ENCODE data around the gene ANKRD2.
"Not testable (repeated sequence)": the region's sequence is repeated elsewhere in the genome, so short reads cannot be mapped to it uniquely, and the experiment has no call there.

The ANKRD2 gene

GRCh38 chr10:97547271-97547600, 25.3 kb upstream of the ANKRD2 start:
- no peak for DNase-seq

GRCh38 chr10:97547962-97548361, 24.6 kb upstream of the ANKRD2 start:
- no peak for DNase-seq

GRCh38 chr10:97548828-97549455, 23.6 kb upstream of the ANKRD2 start:
- DNase-seq = no peak

DNA sequence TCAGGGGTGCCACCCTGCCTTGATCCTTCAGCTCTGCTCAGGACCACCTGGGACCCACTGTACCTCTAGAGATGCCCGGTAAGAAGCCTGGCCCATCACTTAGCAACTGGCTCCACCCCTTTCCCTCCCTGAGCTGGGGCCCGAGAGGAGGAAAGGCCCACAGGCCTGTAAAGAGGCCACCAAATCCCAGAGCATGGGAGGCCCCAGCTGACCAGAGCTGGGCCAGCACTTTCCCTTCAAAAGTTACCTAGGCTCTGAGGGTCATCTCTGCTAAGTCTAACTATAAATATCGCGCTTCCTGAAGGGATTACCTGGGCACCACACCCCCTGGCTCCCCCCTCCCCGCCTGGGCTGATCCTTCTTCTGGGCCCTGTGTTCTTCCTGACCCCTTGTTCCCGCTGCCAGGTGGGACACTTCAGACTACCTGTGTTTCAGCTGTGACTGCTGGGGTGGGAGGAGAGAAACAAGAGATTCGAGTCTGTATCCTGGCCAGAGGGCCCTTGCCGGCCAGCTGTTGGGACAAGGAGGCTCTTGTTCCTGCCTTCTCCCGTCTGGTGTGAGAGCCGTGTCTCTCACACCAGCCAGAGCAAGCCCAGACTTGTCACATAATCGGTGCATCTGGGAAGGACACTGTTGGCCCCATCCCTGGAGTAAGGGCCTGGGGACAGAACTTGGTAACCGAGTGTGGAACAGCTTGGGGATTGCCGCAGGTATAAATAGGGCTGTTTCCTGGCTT, 22.8 kb upstream of the ANKRD2 start:
- DNase-seq = no peak

DNA sequence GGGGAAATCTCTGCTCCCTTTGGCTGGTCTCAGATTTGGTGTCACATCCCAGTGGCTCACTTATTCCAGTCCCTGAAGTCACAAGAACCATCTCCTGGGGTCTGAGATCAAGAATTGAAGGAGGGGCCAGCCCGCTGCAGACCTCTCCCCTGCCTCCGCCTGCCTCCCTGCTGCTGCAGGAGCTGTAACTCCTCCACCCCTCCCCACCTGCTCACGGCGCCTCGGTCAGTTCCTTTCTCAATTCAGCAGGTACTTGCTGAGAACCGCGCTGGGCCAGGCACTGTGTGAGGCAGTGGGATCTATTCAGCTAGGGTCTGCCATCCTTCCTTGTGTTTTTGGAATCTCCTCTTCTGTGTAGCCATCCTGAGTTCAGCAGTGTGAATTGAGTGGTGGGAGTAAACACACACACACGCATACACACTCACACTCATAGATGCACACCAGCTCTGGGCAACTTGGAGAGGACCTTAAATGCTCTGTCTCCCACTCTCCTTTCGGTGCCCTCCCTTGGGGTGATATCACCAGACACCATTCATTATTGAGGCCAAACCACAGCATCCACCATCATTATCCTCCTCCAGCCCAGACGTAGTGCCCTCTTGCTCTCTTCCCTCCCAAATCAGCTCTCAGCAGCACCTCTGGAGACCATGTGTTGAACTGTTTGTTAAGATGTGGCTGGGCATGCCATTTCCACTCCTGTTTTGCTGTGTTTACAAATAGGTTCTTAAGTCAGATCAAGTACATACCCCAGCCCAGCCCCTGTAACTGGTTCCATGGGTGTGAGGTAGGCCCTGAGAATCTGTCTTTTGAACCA, 22.0 kb upstream of the ANKRD2 start:
- no peak for DNase-seq

- no peak for DNase-seq
These were observed 21.3 kb upstream of the ANKRD2 start for GRCh38 chr10:97551271-97551670.

- peak; percentile 9 for DNase-seq
These were observed 19.0 kb upstream of the ANKRD2 start for GRCh38 chr10:97553575-97554031.

DNA sequence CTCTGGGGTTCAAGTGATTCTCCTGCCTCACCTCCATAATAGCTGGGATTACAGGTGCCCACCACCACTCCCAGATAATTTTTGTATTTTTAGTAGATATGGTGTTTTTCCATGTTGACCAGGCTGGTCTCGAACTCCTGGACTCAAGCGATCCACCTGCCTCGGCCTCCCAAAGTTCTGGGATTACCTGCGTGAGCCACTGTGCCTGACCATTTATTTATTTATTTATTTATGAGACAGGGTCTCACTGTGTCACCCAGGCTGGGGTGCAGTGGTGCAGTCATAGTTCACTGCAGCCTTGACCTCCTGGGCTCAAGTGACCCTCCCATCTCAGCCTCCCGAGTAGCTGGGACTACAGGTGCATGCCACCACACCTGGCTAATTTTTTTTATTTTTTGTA, 18.2 kb upstream of the ANKRD2 start:
- DNase-seq = not testable (repeated sequence)

GRCh38 chr10:97555541-97555940, 17.0 kb upstream of the ANKRD2 start:
- not testable (repeated sequence) for DNase-seq

DNA sequence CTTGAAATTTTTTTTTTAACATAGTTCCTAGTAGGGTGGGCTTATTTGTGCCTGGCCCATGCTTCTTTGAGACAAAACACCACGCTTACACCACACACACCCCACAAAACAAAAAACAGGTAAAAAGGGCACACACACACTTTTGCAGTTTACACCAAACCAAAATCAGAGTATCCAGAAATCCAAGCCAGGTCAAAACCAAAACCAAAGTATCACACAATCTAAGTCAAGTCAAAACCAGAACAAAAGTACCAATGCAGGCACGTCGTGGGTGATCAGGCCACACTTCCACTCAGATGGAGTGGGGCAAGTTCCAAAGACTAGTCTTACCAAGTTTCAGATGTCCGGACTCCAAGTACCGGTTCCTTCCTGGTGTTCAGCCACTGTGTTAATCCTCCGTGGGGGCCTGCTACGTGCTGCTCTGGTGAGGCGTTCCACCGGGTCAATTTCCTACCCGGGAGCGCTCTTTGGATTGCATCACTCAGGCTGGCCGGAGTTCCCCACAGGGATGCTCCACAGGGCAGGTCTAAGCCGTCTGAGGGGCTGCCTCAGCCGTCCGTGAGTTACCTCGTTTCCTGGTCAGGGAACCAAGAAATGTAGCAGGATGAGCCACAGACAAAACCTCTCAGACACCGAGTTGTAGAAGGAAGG, 11.7 kb upstream of the ANKRD2 start:
- DNase-seq = not testable (repeated sequence)

DNA sequence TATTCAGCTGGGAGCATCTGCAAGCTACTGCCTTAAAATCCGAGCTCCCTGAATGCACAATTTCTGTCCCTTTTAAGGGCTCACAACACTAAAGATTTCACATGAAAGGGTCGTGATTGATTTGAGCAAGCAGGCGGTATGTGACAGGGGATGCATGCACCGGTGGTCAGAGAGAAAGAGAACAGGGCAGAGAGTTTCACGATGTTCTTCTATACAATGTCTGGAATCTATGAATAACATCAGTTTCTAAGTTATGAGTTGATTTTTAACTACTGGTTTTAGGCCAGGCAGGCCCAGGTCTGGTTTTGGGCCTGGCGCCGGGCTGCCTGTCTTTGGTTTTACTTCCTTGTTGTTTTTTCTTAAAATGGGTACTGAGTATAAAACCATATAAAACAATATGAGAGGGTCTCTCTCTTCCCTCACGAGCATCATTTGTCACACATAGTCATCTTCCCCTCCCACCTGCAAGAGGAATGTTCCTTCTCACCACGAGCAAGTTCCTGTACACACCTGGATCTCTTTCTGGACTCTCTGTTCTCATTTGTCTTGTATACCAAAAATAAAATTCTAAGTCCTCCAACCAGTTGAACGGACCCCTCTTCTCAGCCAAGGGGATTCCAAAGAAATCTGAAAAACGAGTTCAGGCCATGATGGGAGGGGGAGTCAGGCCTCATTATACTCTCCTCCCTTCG, 11.0 kb upstream of the ANKRD2 start:
- DNase-seq = not testable (repeated sequence)

DNA sequence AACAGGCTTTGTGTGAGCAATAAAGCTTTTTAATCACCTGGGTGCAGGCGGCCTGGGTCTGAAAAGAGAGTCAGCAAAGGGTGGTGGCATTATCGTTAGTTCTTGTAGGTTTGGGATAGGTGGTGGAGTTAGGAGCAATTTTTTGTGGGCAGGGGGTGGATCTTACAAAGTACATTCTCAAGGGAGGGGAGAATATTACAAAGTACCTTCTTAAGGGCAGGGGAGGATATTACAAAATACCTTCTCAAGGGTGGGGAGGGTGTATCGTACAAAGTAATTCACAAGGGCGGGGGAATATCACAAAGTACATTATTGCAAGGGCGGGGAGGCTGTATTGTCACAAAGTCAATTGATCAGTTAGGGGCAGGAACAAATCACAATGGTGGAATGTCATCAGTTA, 10.2 kb upstream of the ANKRD2 start:
- not testable (repeated sequence) for DNase-seq

GRCh38 chr10:97563337-97563736, 9.2 kb upstream of the ANKRD2 start:
- no peak for DNase-seq

- DNase-seq = no peak
These were observed 7.8 kb upstream of the ANKRD2 start for GRCh38 chr10:97564776-97565175.

DNA sequence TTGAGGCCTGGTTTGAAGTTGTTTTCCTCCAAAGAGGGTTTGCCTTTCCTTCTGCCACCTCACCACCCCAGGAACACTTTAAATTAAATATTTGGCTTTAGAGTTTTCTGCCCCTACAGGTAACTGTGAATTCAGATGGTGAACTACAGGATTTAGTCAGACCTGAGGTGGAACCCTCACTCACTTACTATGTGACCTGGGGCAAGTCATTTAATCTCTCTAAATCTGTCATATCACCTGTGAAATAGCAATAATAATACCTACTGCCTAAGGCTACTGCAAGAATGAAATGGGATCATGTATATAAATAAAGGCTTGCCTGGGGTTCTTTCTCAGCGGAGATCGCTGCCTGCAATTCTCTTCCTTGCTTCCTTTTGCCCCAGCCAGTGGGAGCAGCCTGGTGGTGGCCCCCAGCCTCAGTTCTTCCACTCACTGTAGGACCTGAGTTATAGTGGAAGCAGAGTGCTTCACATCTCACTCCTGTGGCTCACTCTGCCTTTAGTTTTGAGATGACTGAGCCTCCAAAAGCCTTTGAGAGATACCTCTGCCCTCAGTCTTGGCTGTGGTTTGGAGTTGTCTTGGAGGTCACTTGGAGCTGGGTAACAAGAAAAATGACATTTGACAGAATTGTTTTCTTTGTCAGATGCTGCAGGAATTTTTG, 6.1 kb upstream of the ANKRD2 start:
- DNase-seq = no peak

DNA sequence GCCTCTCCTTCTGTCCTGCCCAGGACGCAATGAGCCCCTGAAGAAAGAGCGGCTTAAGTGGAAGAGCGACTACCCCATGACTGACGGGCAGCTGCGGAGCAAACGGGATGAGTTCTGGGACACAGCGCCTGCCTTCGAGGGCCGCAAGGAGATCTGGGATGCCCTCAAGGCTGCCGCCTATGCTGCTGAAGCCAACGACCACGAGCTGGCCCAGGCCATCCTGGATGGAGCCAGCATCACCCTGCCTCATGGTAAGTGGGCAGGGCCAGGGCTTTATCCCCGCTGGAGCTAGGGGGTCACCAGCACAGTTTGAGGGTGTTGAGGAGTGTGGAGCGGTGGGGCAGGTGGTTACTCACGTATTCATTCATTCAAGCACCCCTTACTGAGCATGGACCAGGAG, 4.7 kb upstream of the ANKRD2 start:
- DNase-seq = no peak

GRCh38 chr10:97570146-97570788, 2.3 kb upstream of the ANKRD2 start:
- DNase-seq = no peak

- no peak for DNase-seq
These were observed 1.6 kb upstream of the ANKRD2 start for GRCh38 chr10:97570789-97571471.

- no peak for DNase-seq
These were observed 957 bp upstream of the ANKRD2 start for GRCh38 chr10:97571622-97572021.

DNA sequence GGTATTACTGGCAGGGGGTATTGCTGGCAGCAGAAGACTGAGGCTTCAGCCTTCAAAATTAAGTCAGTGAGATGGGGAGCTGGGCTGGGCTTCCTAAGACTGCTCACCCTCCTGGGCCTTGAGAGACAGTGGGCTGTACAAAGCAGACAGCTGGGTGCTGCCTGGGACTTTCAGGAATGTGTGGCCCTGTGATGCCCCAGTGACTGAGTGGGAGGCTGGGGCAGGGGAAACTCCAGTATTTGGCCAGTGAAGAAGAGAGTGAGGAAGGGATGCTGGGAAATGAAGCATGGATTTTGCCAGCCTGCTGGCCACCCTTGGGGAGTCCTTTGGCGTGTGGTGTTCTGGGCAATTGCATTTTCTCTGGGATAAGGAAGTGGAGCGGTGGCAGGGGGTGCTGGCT, 442 bp downstream of the ANKRD2 start:
- DNase-seq = no peak

- no peak for DNase-seq
These were observed 1.1 kb downstream of the ANKRD2 start for GRCh38 chr10:97573672-97574071.
